Small intestine (tissue), 7 donors: ENCODE data around the gene HNRNPM. TPM values are rescaled to one million over a fixed set of nuclear protein-coding genes. Genes with fewer than 3 reads are reported as not detected.
"Not testable (repeated sequence)": the region's sequence is repeated elsewhere in the genome, so short reads cannot be mapped to it uniquely, and the experiment has no call there.

Source experiments
- DNase-seq, 2 donors: peaks; one replicate each; pipeline versions ENCODE4 v3.0.0 to v3.0.0-alpha.2; 2013
- FAIRE-seq: peaks from 2 replicates; lab custom pipeline; 2012; peaks lifted over from hg19 to GRCh38; lab: Jason Lieb, UNC
- H3K27ac ChIP-seq, 3 donors: one replicate each; pipeline ENCODE4 v1.5.1; 2013; ENCODE audit warnings: low read length in 2 of 3, mild to moderate bottlenecking in 2 of 3, control low read depth in 1 of 3, inconsistent platforms in 1 of 3, low read depth in 1 of 3, moderate library complexity in 1 of 3
- H3K27me3 ChIP-seq, 3 donors: one replicate each; pipeline ENCODE4 v1.6.1; 2013; ENCODE audit warnings: low read length in 3 of 3, inconsistent platforms in 1 of 3; ENCODE audit not compliant: control insufficient read depth in 3 of 3, insufficient read depth in 3 of 3
- H3K36me3 ChIP-seq, 3 donors: one replicate each; pipeline ENCODE4 v1.6.1; 2013; ENCODE audit warnings: low read length in 3 of 3, inconsistent platforms in 1 of 3, low read depth in 1 of 3, mild to moderate bottlenecking in 1 of 3, moderate library complexity in 1 of 3; ENCODE audit not compliant: control insufficient read depth in 3 of 3, insufficient read depth in 2 of 3
- H3K4me1 ChIP-seq, 3 donors: one replicate each; pipeline ENCODE4 v1.6.1; 2013; ENCODE audit warnings: low read length in 2 of 3, inconsistent platforms in 1 of 3, low read depth in 1 of 3, mild to moderate bottlenecking in 1 of 3, moderate library complexity in 1 of 3; ENCODE audit not compliant: control insufficient read depth in 3 of 3, insufficient read depth in 2 of 3
- H3K4me3 ChIP-seq, 3 donors: one replicate each; pipeline ENCODE4 v1.5.1; 2013; ENCODE audit warnings: low read length in 3 of 3, control low read depth in 1 of 3, inconsistent platforms in 1 of 3, low read depth in 1 of 3, mild to moderate bottlenecking in 1 of 3, moderate library complexity in 1 of 3
- H3K9me3 ChIP-seq, 2 donors: one replicate each; pipeline ENCODE4 v1.6.1; 2013; ENCODE audit warnings: low read depth in 1 of 2, low read length in 1 of 2; ENCODE audit not compliant: control insufficient read depth in 2 of 2, insufficient read depth in 1 of 2
- WGBS, 3 donors: extraction: QIAGEN DNeasy Blood & Tissue Kit; methylation state at CpG; one replicate each; pipeline ENCODE4 v1.1.7; 2013; 5-methylcytosine and 5-hydroxymethylcytosine counted together
- polyA plus RNA-seq, 4 donors: library from polyadenylated mRNA; stranded (reverse) in 3 of 4; unstranded in 1 of 4; fragments of 200-250 nt in 3 of 4; fragments of 120-200 nt in 1 of 4; gene quantifications; one replicate each; pipeline versions ENCODE4 v1.2.1 to v1.2.3, GENCODE V29; 2013
- donor health status: healthy with polysubstance abuse.
- donor health status: control.
- donor health status: control.
- donor health status: Bipolar disorder and iron deficiency.
- donor health status: healthy.

HNRNPM gene
- polyA plus RNA-seq, 4 donors: 98.6 to 225 (median 156) TPM

- Histone ChIP-seq H3K27me3 (no peaks in the 10 kb centered on the region), H3K4me1 (peaks cover 0 to 13% (median 2%) of the 10 kb centered on the region in 3 donors), H3K36me3 (peaks cover 0 to 42% (median 3%) of the 10 kb centered on the region in 3 donors), H3K9me3 (peaks cover 0 to 6% of the 10 kb centered on the region in 2 donors), H3K27ac (no peak overlapping the region), H3K4me3 (no peak overlapping the region)
- FAIRE-seq (no peak), DNase-seq (no peak)
- 86 to 97% (median 96%) methylated on average over 33 to 52 of the region's 52 CpGs for WGBS, 3 donors
Measured at GRCh38 chr19:8510589-8511115, 65.9 kb downstream of the HNRNPM start.

- Histone ChIP-seq H3K4me3 (no peak overlapping the region), H3K27me3 (no peaks in the 10 kb centered on the region), H3K36me3 (peaks cover 0 to 42% (median 3%) of the 10 kb centered on the region in 3 donors), H3K4me1 (peaks cover 0 to 8% (median 2%) of the 10 kb centered on the region in 3 donors), H3K9me3 (peaks cover 0 to 6% of the 10 kb centered on the region in 2 donors), H3K27ac (no peak overlapping the region)
- FAIRE-seq (no peak), DNase-seq (no peak)
- 79 to 87% (median 80%) methylated on average over 29 to 45 of the region's 45 CpGs for WGBS, 3 donors
Measured at GRCh38 chr19:8511573-8512101, 66.9 kb downstream of the HNRNPM start.

GRCh38 chr19:8512115-8512967 lies 67.6 kb downstream of the HNRNPM start:
- 74 to 83% (median 82%) methylated on average over 20 to 22 of the region's 22 CpGs for WGBS, 3 donors
- H3K36me3 ChIP-seq: peaks cover 0 to 36% (median 3%) of the 10 kb centered on the region in 3 donors
- peaks cover 0 to 8% (median 2%) of the 10 kb centered on the region in 3 donors for H3K4me1 ChIP-seq
- FAIRE-seq (no peak), DNase-seq (peak; percentile 27 to 58)
- no peaks in the 10 kb centered on the region for H3K27me3 ChIP-seq
- peaks cover 0 to 6% of the 10 kb centered on the region in 2 donors for H3K9me3 ChIP-seq
- H3K4me3 ChIP-seq: no peak overlapping the region
- H3K27ac ChIP-seq: peak overlapping the region in 2 of 3 donors; percentile 38 to 60

GRCh38 chr19:8513036-8513686 lies 68.4 kb downstream of the HNRNPM start:
- Histone ChIP-seq H3K4me1 (peaks cover 0 to 12% (median 2%) of the 10 kb centered on the region in 3 donors), H3K27ac (peak overlapping the region; percentile 78 to 100 (median 95)), H3K9me3 (peaks cover 0 to 6% of the 10 kb centered on the region in 2 donors), H3K36me3 (peaks cover 0 to 32% (median 3%) of the 10 kb centered on the region in 3 donors), H3K4me3 (peak overlapping the region in 2 of 3 donors; percentile 46 to 76), H3K27me3 (no peaks in the 10 kb centered on the region)
- DNase-seq (no peak), FAIRE-seq (no peak)
- 61 to 65% (median 62%) methylated on average over 19 of the region's 19 CpGs for WGBS, 3 donors

- Histone ChIP-seq H3K4me1 (peaks cover 0 to 12% (median 2%) of the 10 kb centered on the region in 3 donors), H3K27me3 (no peaks in the 10 kb centered on the region), H3K4me3 (peak within 1 kb of the TSS; percentile 46 to 76 (median 66)), H3K27ac (peak within 1 kb of the TSS; percentile 78 to 100 (median 95)), H3K9me3 (peaks cover 0 to 6% of the 10 kb centered on the region in 2 donors), H3K36me3 (peaks cover 0 to 29% (median 3%) of the 10 kb centered on the region in 3 donors)
- FAIRE-seq (no peak), DNase-seq (peak; percentile 95 to 99)
- WGBS, 3 donors: 0 to 1% (median 0%) methylated on average over 41 to 70 of the region's 70 CpGs
Measured at GRCh38 chr19:8513687-8514504, 69.1 kb downstream of the HNRNPM start, which contains the start of gene ZNF414. TSS of gene ZNF414 (minus strand) at chr19:8514167. CDS start at chr19:8514046, 121 bp downstream.

GRCh38 chr19:8514505-8515009 lies 69.8 kb downstream of the HNRNPM start:
- H3K4me1 ChIP-seq: peaks cover 0 to 12% (median 2%) of the 10 kb centered on the region in 3 donors
- H3K36me3 ChIP-seq: peaks cover 0 to 24% (median 3%) of the 10 kb centered on the region in 3 donors
- H3K4me3 ChIP-seq: peak overlapping the region; percentile 4 to 76 (median 46)
- WGBS, 3 donors: 51 to 71% (median 62%) methylated on average over 17 to 21 of the region's 21 CpGs
- H3K27me3 ChIP-seq, FAIRE-seq, H3K9me3 ChIP-seq, DNase-seq: not testable (repeated sequence)
- H3K27ac ChIP-seq: peak overlapping the region; percentile 78 to 100 (median 95)

GRCh38 chr19:8515317-8515716 lies 70.5 kb downstream of the HNRNPM start:
- H3K27ac ChIP-seq: peak overlapping the region in 1 of 3 donors; percentile 45

More at GRCh38 chr19:8515317-8515716, 70.5 kb downstream of the HNRNPM start:
- FAIRE-seq: no peak
- Histone ChIP-seq H3K4me1 (peaks cover 0 to 12% (median 2%) of the 10 kb centered on the region in 3 donors), H3K4me3 (no peak overlapping the region), H3K27me3 (no peaks in the 10 kb centered on the region), H3K36me3 (peaks cover 0 to 22% (median 3%) of the 10 kb centered on the region in 3 donors), H3K9me3 (peaks cover 0 to 6% of the 10 kb centered on the region in 2 donors)
- WGBS, 3 donors: 74 to 86% (median 80%) methylated on average over 11 of the region's 11 CpGs
- no peak for DNase-seq
